SK-N-MC (cell line): ENCODE data around the gene SH3BGR.

Experiments
- EZH2 ChIP-seq: fragments of 200-600 bp; sonication (generic); IDR thresholded peaks from one replicate; pipeline ENCODE4 v1.6.1; 2017; ENCODE audit warnings: antibody characterized with exemption
- POLR2AphosphoS5 ChIP-seq: IDR thresholded peaks from 2 replicates; pipeline ENCODE4 v1.6.1; 2012; ENCODE audit warnings: mild to moderate bottlenecking, low read depth, low read length, borderline replicate concordance

- TF ChIP-seq EZH2 (no peak), POLR2AphosphoS5 (no peak)
Measured at GRCh38 chr21:39555911-39556590, 104.3 kb downstream of the SH3BGR start.
